CD14-positive monocyte (primary cell): ENCODE measurements around the gene PSME3. TPM values are rescaled to one million over a fixed set of nuclear protein-coding genes. Genes with fewer than 3 reads are reported as not detected.

ENCODE experiments used
- DNase-seq, 3 donors: peaks; one replicate each; pipeline ENCODE4 v3.0.0-alpha.2; 2011 to 2022
- H2AFZ ChIP-seq: 2 replicates; pipeline ENCODE4 v1.6.0; 2012; ENCODE audit warnings: mild to moderate bottlenecking, low read depth, low read length, inconsistent platforms; ENCODE audit not compliant: insufficient read depth, poor library complexity, severe bottlenecking
- H3K27ac ChIP-seq, 2 donors: 1 replicate in 1 of 2; 2 replicates in 1 of 2; pipeline ENCODE4 v1.5.1; 2012 to 2013; ENCODE audit warnings: low read length in 2 of 2, control low read depth in 1 of 2, inconsistent platforms in 1 of 2, low read depth in 1 of 2, mild to moderate bottlenecking in 1 of 2
- H3K27me3 ChIP-seq, 2 donors: one replicate each; pipeline versions ENCODE4 v1.6.0 to v1.6.1; 2011 to 2013; ENCODE audit warnings: low read length in 2 of 2; ENCODE audit not compliant: control insufficient read depth in 2 of 2, insufficient read depth in 2 of 2
- H3K36me3 ChIP-seq, 2 donors: replicated peaks in 1 of 2; 1 replicate in 1 of 2; 2 replicates in 1 of 2; pipeline versions ENCODE4 v1.5.1 to v1.6.1; 2012 to 2013; ENCODE audit warnings: low read length in 2 of 2, control low read depth in 1 of 2, inconsistent platforms in 1 of 2, mild to moderate bottlenecking in 1 of 2; ENCODE audit not compliant: insufficient read depth in 2 of 2, control insufficient read depth in 1 of 2
- H3K4me1 ChIP-seq, 2 donors: 1 replicate in 1 of 2; 2 replicates in 1 of 2; pipeline versions ENCODE4 v1.5.1 to v1.6.1; 2012 to 2013; ENCODE audit warnings: low read length in 2 of 2, control low read depth in 1 of 2, inconsistent platforms in 1 of 2, mild to moderate bottlenecking in 1 of 2, moderate library complexity in 1 of 2; ENCODE audit not compliant: insufficient read depth in 2 of 2, control insufficient read depth in 1 of 2
- H3K4me2 ChIP-seq: replicated peaks from 2 replicates; pipeline ENCODE3; 2012; ENCODE audit warnings: low read length, moderate library complexity, mild to moderate bottlenecking; ENCODE audit not compliant: poor library complexity, severe bottlenecking; ENCODE audit errors: extremely low read depth
- H3K4me3 ChIP-seq, 3 experiments: fragments of 200-600 bp in 1 of 3; sonication (generic) in 1 of 3; replicated peaks in 1 of 3; 1 replicate in 2 of 3; 2 replicates in 1 of 3; pipeline ENCODE4 v1.5.1; 2011 to 2013; ENCODE audit warnings: low read length in 3 of 3, mild to moderate bottlenecking in 3 of 3, control low read depth in 2 of 3, low read depth in 2 of 3, inconsistent platforms in 1 of 3, moderate library complexity in 1 of 3
- H3K79me2 ChIP-seq: 2 replicates; pipeline ENCODE4 v1.6.0; 2012; ENCODE audit warnings: mild to moderate bottlenecking, control low read depth, inconsistent platforms, low read length, moderate library complexity; ENCODE audit not compliant: insufficient read depth
- H3K9ac ChIP-seq: 2 replicates; pipeline ENCODE4 v1.6.0; 2017; ENCODE audit warnings: low read length, mild to moderate bottlenecking; ENCODE audit not compliant: insufficient read depth, poor library complexity, severe bottlenecking
- H3K9me3 ChIP-seq, 2 donors: replicated peaks in 1 of 2; 1 replicate in 1 of 2; 2 replicates in 1 of 2; pipeline versions ENCODE4 v1.5.1 to v1.6.1; 2012 to 2013; ENCODE audit warnings: low read length in 2 of 2, control low read depth in 1 of 2; ENCODE audit not compliant: control insufficient read depth in 1 of 2, insufficient read depth in 1 of 2
- H4K20me1 ChIP-seq: 2 replicates; pipeline ENCODE4 v1.6.0; 2012; ENCODE audit warnings: mild to moderate bottlenecking, low read length, control low read depth, moderate library complexity; ENCODE audit not compliant: insufficient read depth
- H3K27ac Mint-ChIP-seq, 7 donors: one replicate each; pipeline ENCODE4 v1.8.0; 2020; ENCODE audit warnings: mild to moderate bottlenecking in 7 of 7, mixed read lengths in 7 of 7, moderate library complexity in 6 of 7, inconsistent platforms in 2 of 7
- H3K27me3 Mint-ChIP-seq, 3 donors: one replicate each; pipeline ENCODE4 v1.8.0; 2021 to 2022; ENCODE audit warnings: low read depth in 3 of 3, mild to moderate bottlenecking in 3 of 3, mixed read lengths in 3 of 3, moderate library complexity in 3 of 3, inconsistent platforms in 1 of 3
- H3K36me3 Mint-ChIP-seq, 2 donors: one replicate each; pipeline ENCODE4 v1.8.0; 2020; ENCODE audit warnings: mixed read lengths in 2 of 2, inconsistent platforms in 1 of 2, mild to moderate bottlenecking in 1 of 2
- H3K4me1 Mint-ChIP-seq: one replicate; pipeline ENCODE4 v1.8.0; 2020; ENCODE audit warnings: mild to moderate bottlenecking, mixed read lengths
- H3K4me3 Mint-ChIP-seq, 2 donors: one replicate each; pipeline ENCODE4 v1.8.0; 2020; ENCODE audit warnings: mild to moderate bottlenecking in 2 of 2, mixed read lengths in 2 of 2, moderate library complexity in 1 of 2
- H3K9me3 Mint-ChIP-seq, 7 donors: one replicate each; pipeline ENCODE4 v1.8.0; 2020 to 2022; ENCODE audit warnings: mixed read lengths in 7 of 7, mild to moderate bottlenecking in 6 of 7, moderate library complexity in 6 of 7, inconsistent platforms in 2 of 7
- CTCF ChIP-seq: fragments of 200-600 bp; IDR thresholded peaks from one replicate; pipeline ENCODE4 v1.8.0; 2022; ENCODE audit warnings: antibody characterized with exemption, mild to moderate bottlenecking
- WGBS: methylation state at CpG from one replicate; pipeline ENCODE4 v1.1.5; 2013; ENCODE audit warnings: missing lambda C conversion rate; ENCODE audit not compliant: insufficient coverage; 5-methylcytosine and 5-hydroxymethylcytosine counted together
- intact Hi-C, 2 donors: fragments of 100-400 bp; cut with micrococcal nuclease; formaldehyde crosslinking; loops; one replicate each; pipeline versions ENCODE4 v1.15.0 to v1.15.1; 2023
- polyA plus RNA-seq, 3 donors: library from polyadenylated mRNA; depleted of rRNA in 1 of 3; unstranded in 2 of 3; stranded (reverse) in 1 of 3; fragments of 300-500 nt in 2 of 3; fragments of >200 nt in 1 of 3; fragmentation: Illumina TruSeq in 2 of 3; gene quantifications; 1 replicate in 2 of 3; 2 replicates in 1 of 3; pipeline ENCODE4 v1.2.3, GENCODE V29; 2012 to 2021

PSME3 gene
- polyA plus RNA-seq, 3 donors: 61.9 to 137 (median 124) TPM

- H3K9ac ChIP-seq: no peak overlapping the region
- H3K27ac ChIP-seq: no peak overlapping the region
- H3K36me3 Mint-ChIP-seq: peaks cover 0 to 3% of the 10 kb centered on the region in 2 donors
- peaks cover 17% of the 10 kb centered on the region for H3K79me2 ChIP-seq
- peaks cover 11 to 23% of the 10 kb centered on the region in 2 donors for H3K4me1 ChIP-seq
- no peaks in the 10 kb centered on the region for H4K20me1 ChIP-seq
- H2AFZ ChIP-seq: no peak overlapping the region
- no peak overlapping the region for H3K4me3 ChIP-seq
- intact Hi-C loops: no loop called here
- peaks cover 0 to 4% (median 0%) of the 10 kb centered on the region in 7 donors for H3K9me3 Mint-ChIP-seq
- no peak for TF ChIP-seq CTCF
- H3K27me3 Mint-ChIP-seq: peaks cover 9 to 10% (median 10%) of the 10 kb centered on the region in 3 donors
- WGBS: no CpG with 5 or more reads among the region's 1 CpG
- no peak overlapping the region for H3K4me2 ChIP-seq
- H3K4me1 Mint-ChIP-seq: peaks cover 14% of the 10 kb centered on the region
- DNase-seq: no peak
- H3K4me3 Mint-ChIP-seq: no peak overlapping the region
- no peak overlapping the region for H3K27ac Mint-ChIP-seq
- H3K27me3 ChIP-seq: no peaks in the 10 kb centered on the region
- H3K9me3 ChIP-seq: no peaks in the 10 kb centered on the region
- H3K36me3 ChIP-seq: no peaks in the 10 kb centered on the region
Observed at GRCh38 chr17:42827472-42827871, 5.7 kb upstream of the PSME3 start.

DNA sequence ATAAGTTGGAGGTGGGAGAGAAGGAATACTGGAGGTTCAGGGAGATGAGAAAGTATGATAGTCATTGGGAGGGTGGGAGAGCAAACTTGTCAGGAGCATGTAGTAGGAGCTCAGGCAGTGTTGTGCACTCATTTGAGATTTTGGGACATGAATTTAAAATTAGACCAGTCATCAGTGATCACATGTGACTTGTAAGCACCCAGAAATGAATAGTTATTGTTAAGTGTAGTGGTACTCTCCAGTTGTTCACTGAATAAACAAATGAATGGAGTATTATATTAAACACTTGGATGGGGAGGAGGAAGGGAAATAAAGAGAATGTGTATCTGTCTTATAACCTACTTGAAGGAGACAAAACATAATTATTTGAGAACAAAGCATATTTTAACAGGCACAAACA is 2.2 kb upstream of the PSME3 start:
- intact Hi-C loops: loop anchor here in 1 of 2 donors (5.0 kb wide), 1 partner anchor 341 kb away; the partner anchor contains the start of gene NBR1
- H3K4me3 Mint-ChIP-seq: peak overlapping the region in 1 of 2 donors; percentile 1
- no peak overlapping the region for H3K27ac Mint-ChIP-seq
- peaks cover 24% of the 10 kb centered on the region for H3K4me1 Mint-ChIP-seq
- Histone ChIP-seq H3K9ac (no peak overlapping the region), H3K9me3 (no peaks in the 10 kb centered on the region), H3K4me2 (no peak overlapping the region), H3K79me2 (peaks cover 22% of the 10 kb centered on the region), H3K4me1 (peaks cover 24 to 31% of the 10 kb centered on the region in 2 donors), H3K27me3 (no peaks in the 10 kb centered on the region), H3K4me3 (no peak overlapping the region), H2AFZ (no peak overlapping the region), H3K27ac (no peak overlapping the region), H3K36me3 (peaks cover 2 to 5% of the 10 kb centered on the region in 2 donors), H4K20me1 (peaks cover under 1% of the 10 kb centered on the region)
- H3K9me3 Mint-ChIP-seq: peaks cover 0 to 2% (median 0%) of the 10 kb centered on the region in 7 donors
- no peak for DNase-seq
- peaks cover 10% of the 10 kb centered on the region in 3 donors for H3K27me3 Mint-ChIP-seq
- peaks cover 0 to 4% of the 10 kb centered on the region in 2 donors for H3K36me3 Mint-ChIP-seq
- no peak for TF ChIP-seq CTCF
